HEK293 (cell line): ENCODE measurements around the gene EYA3.

Experiments
- CTCF ChIA-PET: fragments of 350-600 bp; formaldehyde crosslinking; extraction: SDS; loops from one replicate; lab custom pipeline; 2021; ENCODE audit warnings: antibody characterized with exemption; lab: Yijun Ruan, JAX
- POLR2A ChIA-PET: fragments of 300-600 bp; formaldehyde crosslinking; extraction: SDS; loops from one replicate; lab custom pipeline; 2020; ENCODE audit warnings: antibody characterized with exemption, inconsistent platforms; lab: Yijun Ruan, JAX
- H3K27ac ChIP-seq: fragments of 200-500 bp; sonication (Bioruptor generic); 2 replicates; pipeline ENCODE4 v1.5.1; 2014; ENCODE audit warnings: low read depth, low read length, control low read depth, inconsistent platforms; ENCODE audit errors: extremely low read depth
- H3K36me3 ChIP-seq, 2 experiments: fragments of 200-500 bp in 1 of 2; sonication (Bioruptor generic) in 1 of 2; 1 replicate in 1 of 2; 2 replicates in 1 of 2; pipeline ENCODE4 v1.5.1; 2014 to 2017; ENCODE audit warnings: inconsistent platforms in 2 of 2, low read length in 2 of 2; ENCODE audit not compliant: control insufficient read depth in 2 of 2, insufficient read depth in 1 of 2
- H3K4me1 ChIP-seq: fragments of 200-500 bp; sonication (Bioruptor generic); 2 replicates; pipeline ENCODE4 v1.5.1; 2014; ENCODE audit warnings: mild to moderate bottlenecking, low read length, inconsistent platforms; ENCODE audit not compliant: control insufficient read depth, insufficient read depth
- H3K4me3 ChIP-seq: 2 replicates; pipeline ENCODE4 v1.5.1; 2011; ENCODE audit warnings: low read depth, mild to moderate bottlenecking, control low read depth, low read length, moderate library complexity
- H3K9me3 ChIP-seq: fragments of 200-500 bp; sonication (Bioruptor generic); 2 replicates; pipeline ENCODE4 v1.5.1; 2014; ENCODE audit warnings: low read depth, low read length, inconsistent platforms; ENCODE audit not compliant: control insufficient read depth, insufficient read depth
- INSM2 ChIP-seq: fragments of 450-650 bp; formaldehyde crosslinking; IDR thresholded peaks from 2 replicates; pipeline ENCODE4 v1.5.1; 2016; ENCODE audit warnings: missing biosample characterization, missing genetic modification characterization
- PRDM6 ChIP-seq: fragments of 450-650 bp; formaldehyde crosslinking; IDR thresholded peaks from 2 replicates; pipeline ENCODE4 v1.5.1; 2017; ENCODE audit warnings: missing biosample characterization, missing genetic modification characterization
- RBAK ChIP-seq: fragments of 450-650 bp; formaldehyde crosslinking; IDR thresholded peaks from 2 replicates; pipeline ENCODE4 v1.5.1; 2016; ENCODE audit warnings: missing biosample characterization, missing genetic modification characterization
- SCRT2 ChIP-seq: fragments of 450-650 bp; formaldehyde crosslinking; IDR thresholded peaks from 2 replicates; pipeline ENCODE4 v1.5.1; 2016; ENCODE audit warnings: missing biosample characterization, missing genetic modification characterization
- ZBTB17 ChIP-seq: fragments of 450-650 bp; formaldehyde crosslinking; IDR thresholded peaks from 2 replicates; pipeline ENCODE4 v1.5.1; 2016; ENCODE audit warnings: missing biosample characterization, missing genetic modification characterization
- ZBTB44 ChIP-seq: fragments of 450-650 bp; IDR thresholded peaks from 2 replicates; pipeline ENCODE4 v1.5.1; 2018; ENCODE audit warnings: missing biosample characterization, mild to moderate bottlenecking, missing genetic modification characterization
- ZNF10 ChIP-seq: fragments of 450-650 bp; formaldehyde crosslinking; IDR thresholded peaks from 2 replicates; pipeline ENCODE4 v1.5.1; 2017; ENCODE audit warnings: missing biosample characterization, missing genetic modification characterization
- ZNF157 ChIP-seq: fragments of 450-650 bp; formaldehyde crosslinking; IDR thresholded peaks from 2 replicates; pipeline ENCODE4 v1.5.1; 2016; ENCODE audit warnings: missing biosample characterization, missing genetic modification characterization
- ZNF16 ChIP-seq: fragments of 450-650 bp; formaldehyde crosslinking; IDR thresholded peaks from 2 replicates; pipeline ENCODE4 v1.5.1; 2016; ENCODE audit warnings: low read depth, missing biosample characterization, missing genetic modification characterization
- ZNF514 ChIP-seq: fragments of 450-650 bp; formaldehyde crosslinking; IDR thresholded peaks from 2 replicates; pipeline ENCODE4 v1.5.1; 2016; ENCODE audit warnings: missing biosample characterization, missing genetic modification characterization
- ZNF548 ChIP-seq: fragments of 450-650 bp; formaldehyde crosslinking; IDR thresholded peaks from 2 replicates; pipeline ENCODE4 v1.5.1; 2016; ENCODE audit warnings: missing biosample characterization, missing genetic modification characterization
- ZNF558 ChIP-seq: fragments of 450-650 bp; formaldehyde crosslinking; IDR thresholded peaks from 2 replicates; pipeline ENCODE4 v1.5.1; 2016; ENCODE audit warnings: missing biosample characterization, missing genetic modification characterization

Gene EYA3

GRCh38 chr1:28078262-28078661 lies 10.1 kb downstream of the EYA3 start:
- CTCF ChIA-PET, result interaction anchor here (0.5 to 1.1 kb wide), 4 partner anchors 13 to 409 kb away, joined by 3 to 9 read pairs (median 4); no protein-coding TSS in a partner anchor
- no peaks in the 10 kb centered on the region; the same call in 1 of the 2 replicates for H3K4me1 ChIP-seq

GRCh38 chr1:28074892-28075511 lies 13.4 kb downstream of the EYA3 start:
- CTCF ChIA-PET, result interaction anchor here (1.2 to 1.7 kb wide), 2 partner anchors 17 to 27 kb away, joined by 5 read pairs; no protein-coding TSS in a partner anchor
- H3K9me3 ChIP-seq, result no peaks in the 10 kb centered on the region
- peaks cover under 1 to 11% of the 10 kb centered on the region in 2 experiments; a peak in 2 of 3 replicates for H3K36me3 ChIP-seq
- TF ChIP-seq INSM2 (tag by site-specific recombination), result no peak
- TF ChIP-seq ZNF10 (tag by site-specific recombination), result no peak
- no peak for TF ChIP-seq ZBTB44
- TF ChIP-seq, all 188 proteins: peak for 0
- POLR2A ChIA-PET, result interaction anchor here (1.4 kb wide), 1 partner anchor 13 kb away, joined by 4 read pairs; the partner anchor contains the start of gene EYA3
- Histone ChIP-seq H3K4me1 (peaks cover 3% of the 10 kb centered on the region; the same call in 1 of the 2 replicates), H3K27ac (no peak overlapping the region), H3K4me3 (no peak overlapping the region)

More at GRCh38 chr1:28078262-28078661, 10.1 kb downstream of the EYA3 start:
- Histone ChIP-seq H3K4me3 (no peak overlapping the region), H3K9me3 (no peaks in the 10 kb centered on the region), H3K27ac (no peak overlapping the region), H3K36me3 (peaks cover 5 to 14% of the 10 kb centered on the region in 2 experiments; a peak in 2 of 3 replicates)
- TF ChIP-seq ZNF157 (tag by site-specific recombination) (no peak), RBAK (tag by site-specific recombination) (no peak)
- POLR2A ChIA-PET, result interaction anchor here (2.5 kb wide), 1 partner anchor 10 kb away, joined by 17 read pairs; the partner anchor contains the start of gene EYA3

GRCh38 chr1:28073867-28074266 lies 14.5 kb downstream of the EYA3 start:
- H3K27ac ChIP-seq, result no peak overlapping the region
- CTCF ChIA-PET, result no interaction called here
- H3K36me3 ChIP-seq, result peaks cover 0 to 2% of the 10 kb centered on the region in 2 experiments; a peak in 1 of 3 replicates
- POLR2A ChIA-PET, result no interaction called here
- peaks cover 3% of the 10 kb centered on the region; the same call in 1 of the 2 replicates for H3K4me1 ChIP-seq
- H3K9me3 ChIP-seq, result no peaks in the 10 kb centered on the region
- TF ChIP-seq SCRT2 (tag by site-specific recombination) (peak; percentile 16; the same call in 1 of the 2 replicates), PRDM6 (tag by site-specific recombination) (0 out of 2 replicates have a peak, but pooled peaks have one; percentile 40), ZNF548 (tag by site-specific recombination) (no peak)
- no peak overlapping the region for H3K4me3 ChIP-seq

- no peaks in the 10 kb centered on the region for H3K36me3 ChIP-seq
- no peak overlapping the region for H3K4me3 ChIP-seq
- H3K4me1 ChIP-seq, result peaks cover 6% of the 10 kb centered on the region; the same call in 1 of the 2 replicates
- H3K9me3 ChIP-seq, result no peaks in the 10 kb centered on the region
- ChIA-PET CTCF (interaction anchor here (0.5 to 0.6 kb wide), 2 partner anchors 102 to 132 kb away, joined by 3 to 4 read pairs; no protein-coding TSS in a partner anchor), POLR2A (interaction anchor here (0.5 kb wide), 1 partner anchor 17 kb away, joined by 6 read pairs; the partner anchor contains the start of gene EYA3)
- no peak overlapping the region for H3K27ac ChIP-seq
- TF ChIP-seq ZBTB17 (tag by site-specific recombination) (no peak), ZNF558 (tag by site-specific recombination) (peak; percentile 98), ZNF514 (tag by site-specific recombination) (no peak), ZNF16 (tag by site-specific recombination) (no peak)
Measured at GRCh38 chr1:28071813-28072212, 16.6 kb downstream of the EYA3 start.
